Panc1 (cell line): Measurements from ENCODE around the gene MTA1. TPM values are rescaled to one million over a fixed set of nuclear protein-coding genes. Genes with fewer than 3 reads are reported as not detected.

Experiments used
- ATAC-seq: fragments of 200-7000 bp; cut with Tn5 transposase; 2 replicates; pipeline ENCODE4 v1.9.1; 2020; ENCODE audit warnings: mild to moderate bottlenecking, moderate library complexity
- BruUV-seq: library from RNA; stranded (reverse); fragments of 400-500 nt; replicated peaks from 2 replicates; lab custom pipeline; 2021; lab: Mats Ljungman, UMichigan
- CTCF ChIA-PET: fragments of 300-600 bp; sonication (Branson Sonifier 250); formaldehyde crosslinking; loops from one replicate; lab custom pipeline; 2022; ENCODE audit warnings: antibody characterized with exemption; lab: Charles Lee
- POLR2A ChIA-PET: fragments of 300-600 bp; sonication (Branson Sonifier 250); formaldehyde crosslinking; loops from one replicate; lab custom pipeline; 2022; ENCODE audit warnings: antibody characterized with exemption; lab: Charles Lee
- DNase-seq: peaks from one replicate; pipeline ENCODE4 v3.0.0-alpha.2; 2010; ENCODE audit warnings: low read depth, low spot score
- H3K27ac ChIP-seq: 2 replicates; pipeline ENCODE4 v1.5.1; 2011; ENCODE audit warnings: mild to moderate bottlenecking, low read length, inconsistent platforms
- H3K27me3 ChIP-seq: fragments of 200-500 bp; sonication (Bioruptor generic); 2 replicates; pipeline ENCODE4 v1.6.0; 2014; ENCODE audit warnings: low read length, inconsistent platforms; ENCODE audit not compliant: control insufficient read depth, insufficient read depth
- H3K36me3 ChIP-seq: fragments of 200-500 bp; sonication (Bioruptor generic); 2 replicates; pipeline ENCODE4 v1.5.1; 2014; ENCODE audit warnings: inconsistent platforms, mild to moderate bottlenecking, low read length, moderate library complexity; ENCODE audit not compliant: control insufficient read depth, insufficient read depth
- H3K4me1 ChIP-seq: 2 replicates; pipeline ENCODE4 v1.5.1; 2011; ENCODE audit warnings: inconsistent platforms, mild to moderate bottlenecking, low read length, moderate library complexity; ENCODE audit not compliant: control insufficient read depth, insufficient read depth
- H3K4me3 ChIP-seq, 2 experiments: 2 replicates each; pipeline ENCODE4 v1.5.1; 2011 to 2012; ENCODE audit warnings: low read depth in 2 of 2, low read length in 2 of 2, mild to moderate bottlenecking in 2 of 2, inconsistent platforms in 1 of 2, moderate library complexity in 1 of 2
- H3K9me3 ChIP-seq: fragments of 200-500 bp; sonication (Bioruptor generic); 2 replicates; pipeline ENCODE4 v1.5.1; 2014; ENCODE audit warnings: low read depth, mild to moderate bottlenecking, inconsistent platforms, low read length, moderate library complexity; ENCODE audit not compliant: control insufficient read depth, insufficient read depth
- POLR2AphosphoS5 ChIP-seq: IDR thresholded peaks from 2 replicates; pipeline ENCODE4 v1.6.1; 2012; ENCODE audit warnings: mild to moderate bottlenecking, low read depth, low read length, moderate library complexity
- REST ChIP-seq, 2 experiments: IDR thresholded peaks; 2 replicates each; pipeline ENCODE4 v1.6.1; 2011 to 2012; ENCODE audit warnings: low read depth in 2 of 2, control low read depth in 1 of 2, low read length in 1 of 2, mild to moderate bottlenecking in 1 of 2, moderate library complexity in 1 of 2; ENCODE audit not compliant: insufficient read depth in 1 of 2
- SIN3A ChIP-seq: IDR thresholded peaks from 2 replicates; pipeline ENCODE4 v1.6.1; 2012; ENCODE audit warnings: low read depth, mild to moderate bottlenecking, low read length, moderate library complexity, borderline replicate concordance; ENCODE audit not compliant: insufficient read depth
- TCF7L2 ChIP-seq: IDR thresholded peaks from 2 replicates; pipeline ENCODE4 v1.6.1; 2011; ENCODE audit warnings: mild to moderate bottlenecking, low read depth, low read length, inconsistent platforms
- in situ Hi-C: cut with HindIII; loops from 2 replicates; pipeline ENCODE4 v1.10.0; 2016; ENCODE audit warnings: low sequenced_read_pairs, low pct_unique_long_range_greater_than_20kb
- intact Hi-C: fragments of 100-400 bp; cut with micrococcal nuclease; formaldehyde crosslinking; loops from one replicate; pipeline ENCODE4 v1.10.0; 2022; ENCODE audit not compliant: unreplicated experiment
- total RNA-seq: library from RNA; stranded (reverse); gene quantifications from one replicate; pipeline ENCODE4 v1.2.1, GENCODE V29; 2021; ENCODE audit not compliant: unreplicated experiment
- TF ChIP-seq, protein P1 (sequence below): fragments of 450-650 bp; IDR thresholded peaks from 2 replicates; pipeline ENCODE4 v1.5.1; 2017; ENCODE audit warnings: mild to moderate bottlenecking

The MTA1 gene
- total RNA-seq, 1 experiment from 2014 or later, result 105 TPM

GRCh38 chr14:105385322-105385637 is 34.3 kb upstream of the MTA1 start:
- DNase-seq (no peak), ATAC-seq (no peak)
- H3K27me3 ChIP-seq, result no peaks in the 10 kb centered on the region
- in situ Hi-C loops (no loop called here), intact Hi-C loops (no loop called here)
- no peak for TF ChIP-seq SIN3A
- no peak for TF ChIP-seq TCF7L2
- TF ChIP-seq REST (IDR thresholded peaks at IDR 0.05; ENCODE audit: insufficient read depth in 1 of 2, low read depth in 2 of 2, low read length in 1 of 2), result no peak
- TF ChIP-seq, protein P1, sequence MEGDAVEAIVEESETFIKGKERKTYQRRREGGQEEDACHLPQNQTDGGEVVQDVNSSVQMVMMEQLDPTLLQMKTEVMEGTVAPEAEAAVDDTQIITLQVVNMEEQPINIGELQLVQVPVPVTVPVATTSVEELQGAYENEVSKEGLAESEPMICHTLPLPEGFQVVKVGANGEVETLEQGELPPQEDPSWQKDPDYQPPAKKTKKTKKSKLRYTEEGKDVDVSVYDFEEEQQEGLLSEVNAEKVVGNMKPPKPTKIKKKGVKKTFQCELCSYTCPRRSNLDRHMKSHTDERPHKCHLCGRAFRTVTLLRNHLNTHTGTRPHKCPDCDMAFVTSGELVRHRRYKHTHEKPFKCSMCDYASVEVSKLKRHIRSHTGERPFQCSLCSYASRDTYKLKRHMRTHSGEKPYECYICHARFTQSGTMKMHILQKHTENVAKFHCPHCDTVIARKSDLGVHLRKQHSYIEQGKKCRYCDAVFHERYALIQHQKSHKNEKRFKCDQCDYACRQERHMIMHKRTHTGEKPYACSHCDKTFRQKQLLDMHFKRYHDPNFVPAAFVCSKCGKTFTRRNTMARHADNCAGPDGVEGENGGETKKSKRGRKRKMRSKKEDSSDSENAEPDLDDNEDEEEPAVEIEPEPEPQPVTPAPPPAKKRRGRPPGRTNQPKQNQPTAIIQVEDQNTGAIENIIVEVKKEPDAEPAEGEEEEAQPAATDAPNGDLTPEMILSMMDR, result no peak
- H3K27ac ChIP-seq, result no peak overlapping the region
- no TSS peak for BruUV-seq
- H3K9me3 ChIP-seq, result no peaks in the 10 kb centered on the region
- POLR2A ChIA-PET, result no interaction called here
- H3K4me3 ChIP-seq, result no peak overlapping the region
- CTCF ChIA-PET, result no interaction called here
- H3K4me1 ChIP-seq, result no peaks in the 10 kb centered on the region
- no peaks in the 10 kb centered on the region for H3K36me3 ChIP-seq

DNA sequence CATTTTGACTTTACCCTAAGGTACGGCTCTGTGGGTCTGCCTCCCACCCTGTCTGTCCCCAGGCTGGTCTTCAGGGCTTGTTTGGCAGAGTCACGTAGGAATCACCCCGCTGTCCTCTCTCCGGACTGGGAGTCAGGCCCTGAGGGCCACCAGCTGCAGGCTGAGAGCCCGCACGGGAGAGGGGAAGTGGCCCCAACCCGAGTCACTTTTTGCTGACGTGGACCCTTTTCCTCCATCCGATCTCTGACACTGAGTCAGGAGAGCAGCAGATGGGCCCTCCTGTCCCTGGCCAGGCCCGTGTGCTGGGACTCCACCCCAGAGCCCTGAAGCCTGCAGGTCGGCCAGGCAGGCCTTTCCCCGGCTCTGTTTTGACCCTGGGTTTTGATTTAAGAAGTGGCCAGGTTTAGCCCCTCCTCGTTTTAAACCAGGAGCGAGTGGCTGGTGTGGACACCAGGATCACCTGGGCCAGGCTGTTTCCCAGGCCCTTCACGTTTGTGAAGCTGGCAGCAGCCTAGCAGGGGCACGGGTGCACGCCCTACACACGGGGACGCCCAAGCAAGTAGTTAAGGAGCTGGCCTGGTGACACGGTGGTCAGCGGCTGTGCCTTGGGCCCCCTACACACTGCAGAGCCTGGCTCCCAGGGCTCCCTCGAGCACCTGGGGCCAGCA is 33.8 kb upstream of the MTA1 start:
- Histone ChIP-seq H3K4me3 (no peak overlapping the region), H3K27me3 (no peaks in the 10 kb centered on the region), H3K4me1 (no peaks in the 10 kb centered on the region), H3K36me3 (no peaks in the 10 kb centered on the region), H3K27ac (no peak overlapping the region), H3K9me3 (no peaks in the 10 kb centered on the region)
- CTCF ChIA-PET, result no interaction called here
- DNase-seq (no peak), ATAC-seq (no peak)
- in situ Hi-C loops, result no loop called here
- TF ChIP-seq SIN3A, result no peak
- no peak for TF ChIP-seq REST (IDR thresholded peaks at IDR 0.05; ENCODE audit: insufficient read depth in 1 of 2, low read depth in 2 of 2, low read length in 1 of 2)
- no peak for TF ChIP-seq POLR2AphosphoS5
- intact Hi-C loops, result no loop called here
- POLR2A ChIA-PET, result no interaction called here
- BruUV-seq, result no TSS peak
